Measurements from ENCODE around the gene ALDOC.

Gene ALDOC

GRCh38 chr17:28552176-28552999 is 24.3 kb downstream of the ALDOC start, which contains the start of gene UNC119:
UNC119 (minus strand) TSS chr17:28552624; CDS start chr17:28552557, 67 bp downstream.
- no peak within 1 kb of the TSS for H4K91ac ChIP-seq (ENCODE audit: low read length)
- H2BK120ac ChIP-seq (ENCODE audit: low read depth, low read length): no peak within 1 kb of the TSS
- H3K9ac ChIP-seq (ENCODE audit: low read length): peak within 1 kb of the TSS; percentile 78
- H4K8ac ChIP-seq (ENCODE audit: low read length): peak within 1 kb of the TSS; percentile 69
- peak; percentile 65 for DNase-seq
- peak within 1 kb of the TSS; percentile 10 for H3K27ac ChIP-seq (ENCODE audit: low read length, poor library complexity, severe bottlenecking)
- peak within 1 kb of the TSS; percentile 86 for H2BK15ac ChIP-seq (ENCODE audit: low read depth, poor library complexity, severe bottlenecking)
- no peak within 1 kb of the TSS for H3K23ac ChIP-seq (ENCODE audit: low read length in 2 of 2)
- H3K4me2 ChIP-seq (ENCODE audit: low read length, poor library complexity, severe bottlenecking): peak within 1 kb of the TSS; percentile 80
- no peak within 1 kb of the TSS for H2AK5ac ChIP-seq (ENCODE audit: low read length, severe bottlenecking)
- H3K14ac ChIP-seq (ENCODE audit: low read length in 2 of 2): peak within 1 kb of the TSS in 1 of 2 experiments; percentile 36
- H2BK12ac ChIP-seq (ENCODE audit: low read length in 2 of 2): no peak within 1 kb of the TSS
- peak within 1 kb of the TSS; percentile 80 to 81 for H3K4me3 ChIP-seq (ENCODE audit: insufficient read depth in 1 of 2, low read depth in 1 of 2, low read length in 2 of 2)
- H3K4ac ChIP-seq (ENCODE audit: low read depth in 1 of 2, low read length in 2 of 2): peak within 1 kb of the TSS in 1 of 2 experiments; percentile 40
- 1% methylated on average over 48 of the region's 67 CpGs for WGBS
- peaks cover 31% of the 10 kb centered on the region for H3K79me1 ChIP-seq (replicated peaks; ENCODE audit: low read length, poor library complexity, severe bottlenecking)
- H2BK5ac ChIP-seq (ENCODE audit: low read depth, low read length, poor library complexity, severe bottlenecking): no peak within 1 kb of the TSS
- peaks cover 12% of the 10 kb centered on the region for H3K4me1 ChIP-seq (ENCODE audit: control insufficient read depth, insufficient read depth, low read depth, low read length)
- H3K9me3 ChIP-seq (ENCODE audit: control insufficient read depth, low read length): no peaks in the 10 kb centered on the region
- H3K27me3 ChIP-seq (ENCODE audit: control insufficient read depth in 1 of 2, insufficient read depth in 1 of 2, low read length in 2 of 2): no peaks in the 10 kb centered on the region
- peak within 1 kb of the TSS; percentile 65 for H2AFZ ChIP-seq (ENCODE audit: low read depth, low read length)
- H3K36me3 ChIP-seq (ENCODE audit: control insufficient read depth in 1 of 2, insufficient read depth in 2 of 2, low read depth in 1 of 2, low read length in 2 of 2): peaks cover 36 to 47% of the 10 kb centered on the region in 2 experiments
- peak within 1 kb of the TSS; percentile 37 to 63 for H3K18ac ChIP-seq (ENCODE audit: low read depth in 1 of 2, low read length in 2 of 2)

GRCh38 chr17:28551421-28552175 is 25.1 kb downstream of the ALDOC start:
- Histone ChIP-seq H3K4me1 (ENCODE audit: control insufficient read depth, insufficient read depth, low read depth, low read length) (peaks cover 12% of the 10 kb centered on the region), H3K27me3 (ENCODE audit: control insufficient read depth in 1 of 2, insufficient read depth in 1 of 2, low read length in 2 of 2) (no peaks in the 10 kb centered on the region), H3K4ac (ENCODE audit: low read depth in 1 of 2, low read length in 2 of 2) (peak overlapping the region in 1 of 2 experiments; percentile 40), H2BK120ac (ENCODE audit: low read depth, low read length) (no peak overlapping the region), H4K8ac (ENCODE audit: low read length) (no peak overlapping the region), H2BK12ac (ENCODE audit: low read length in 2 of 2) (no peak overlapping the region), H3K9me3 (ENCODE audit: control insufficient read depth, low read length) (no peaks in the 10 kb centered on the region), H3K36me3 (ENCODE audit: control insufficient read depth in 1 of 2, insufficient read depth in 2 of 2, low read depth in 1 of 2, low read length in 2 of 2) (peaks cover 40 to 47% of the 10 kb centered on the region in 2 experiments), H3K4me3 (ENCODE audit: insufficient read depth in 1 of 2, low read depth in 1 of 2, low read length in 2 of 2) (peak overlapping the region; percentile 80 to 81), H3K9ac (ENCODE audit: low read length) (peak overlapping the region; percentile 78), H3K4me2 (ENCODE audit: low read length, poor library complexity, severe bottlenecking) (peak overlapping the region; percentile 80), H3K79me1 (replicated peaks; ENCODE audit: low read length, poor library complexity, severe bottlenecking) (peaks cover 31% of the 10 kb centered on the region), H3K18ac (ENCODE audit: low read depth in 1 of 2, low read length in 2 of 2) (peak overlapping the region in 1 of 2 experiments; percentile 28), H3K23ac (ENCODE audit: low read length in 2 of 2) (no peak overlapping the region), H3K14ac (ENCODE audit: low read length in 2 of 2) (no peak overlapping the region), H2AFZ (ENCODE audit: low read depth, low read length) (no peak overlapping the region), H4K91ac (ENCODE audit: low read length) (no peak overlapping the region), H2BK15ac (ENCODE audit: low read depth, poor library complexity, severe bottlenecking) (no peak overlapping the region), H2BK5ac (ENCODE audit: low read depth, low read length, poor library complexity, severe bottlenecking) (no peak overlapping the region), H2AK5ac (ENCODE audit: low read length, severe bottlenecking) (no peak overlapping the region), H3K27ac (ENCODE audit: low read length, poor library complexity, severe bottlenecking) (peak overlapping the region; percentile 10)
- 16% methylated on average over 10 of the region's 10 CpGs for WGBS
- DNase-seq: peak; percentile 51

GRCh38 chr17:28550858-28551257 is 25.8 kb downstream of the ALDOC start:
- no peak overlapping the region for H3K18ac ChIP-seq (ENCODE audit: low read depth in 1 of 2, low read length in 2 of 2)
- DNase-seq: no peak
- H3K4ac ChIP-seq (ENCODE audit: low read depth in 1 of 2, low read length in 2 of 2): no peak overlapping the region
- H3K27me3 ChIP-seq (ENCODE audit: control insufficient read depth in 1 of 2, insufficient read depth in 1 of 2, low read length in 2 of 2): no peaks in the 10 kb centered on the region
- peaks cover 31% of the 10 kb centered on the region for H3K79me1 ChIP-seq (replicated peaks; ENCODE audit: low read length, poor library complexity, severe bottlenecking)
- no peak overlapping the region for H2BK5ac ChIP-seq (ENCODE audit: low read depth, low read length, poor library complexity, severe bottlenecking)
- H2AFZ ChIP-seq (ENCODE audit: low read depth, low read length): no peak overlapping the region
- H4K91ac ChIP-seq (ENCODE audit: low read length): no peak overlapping the region
- no CpG with 5 or more reads among the region's 1 CpG for WGBS
- no peak overlapping the region for H2BK120ac ChIP-seq (ENCODE audit: low read depth, low read length)
- no peak overlapping the region for H2AK5ac ChIP-seq (ENCODE audit: low read length, severe bottlenecking)
- H3K4me2 ChIP-seq (ENCODE audit: low read length, poor library complexity, severe bottlenecking): no peak overlapping the region
- no peak overlapping the region for H3K27ac ChIP-seq (ENCODE audit: low read length, poor library complexity, severe bottlenecking)
- H2BK15ac ChIP-seq (ENCODE audit: low read depth, poor library complexity, severe bottlenecking): no peak overlapping the region
- no peak overlapping the region for H3K23ac ChIP-seq (ENCODE audit: low read length in 2 of 2)
- no peak overlapping the region for H3K9ac ChIP-seq (ENCODE audit: low read length)
- H3K14ac ChIP-seq (ENCODE audit: low read length in 2 of 2): no peak overlapping the region
- H4K8ac ChIP-seq (ENCODE audit: low read length): no peak overlapping the region
- peak overlapping the region in 1 of 2 experiments; percentile 81 for H3K4me3 ChIP-seq (ENCODE audit: insufficient read depth in 1 of 2, low read depth in 1 of 2, low read length in 2 of 2)
- no peaks in the 10 kb centered on the region for H3K9me3 ChIP-seq (ENCODE audit: control insufficient read depth, low read length)
- H2BK12ac ChIP-seq (ENCODE audit: low read length in 2 of 2): no peak overlapping the region
- H3K36me3 ChIP-seq (ENCODE audit: control insufficient read depth in 1 of 2, insufficient read depth in 2 of 2, low read depth in 1 of 2, low read length in 2 of 2): peaks cover 40 to 43% of the 10 kb centered on the region in 2 experiments
- H3K4me1 ChIP-seq (ENCODE audit: control insufficient read depth, insufficient read depth, low read depth, low read length): peaks cover 12% of the 10 kb centered on the region
